KMS-11 (cell line): ENCODE data around the gene GTF3C4.

ENCODE experiments used
- H2AFZ ChIP-seq: fragments of 200-600 bp; sonication (generic); 2 replicates; pipeline ENCODE4 v1.6.1; 2016; ENCODE audit warnings: antibody characterized with exemption, mixed run types, low read depth
- H3K27ac ChIP-seq: fragments of 200-600 bp; sonication (generic); 2 replicates; pipeline ENCODE4 v1.6.1; 2016; ENCODE audit warnings: mild to moderate bottlenecking, mixed run types
- H3K27me3 ChIP-seq: fragments of 200-600 bp; sonication (generic); 2 replicates; pipeline ENCODE4 v1.6.1; 2017; ENCODE audit warnings: mild to moderate bottlenecking, low read depth, mixed run types, moderate library complexity; ENCODE audit not compliant: insufficient read depth
- H3K36me3 ChIP-seq: fragments of 200-600 bp; sonication (generic); 2 replicates; pipeline ENCODE4 v1.6.1; 2017; ENCODE audit warnings: mild to moderate bottlenecking, mixed run types; ENCODE audit not compliant: insufficient read depth
- H3K4me1 ChIP-seq: fragments of 200-600 bp; sonication (generic); 2 replicates; pipeline ENCODE4 v1.6.1; 2016; ENCODE audit warnings: mild to moderate bottlenecking, low read depth, mixed run types; ENCODE audit not compliant: poor library complexity, severe bottlenecking
- H3K4me2 ChIP-seq: fragments of 200-600 bp; sonication (generic); 2 replicates; pipeline ENCODE4 v1.7.0; 2016; ENCODE audit warnings: mild to moderate bottlenecking, mixed run types
- H3K4me3 ChIP-seq: fragments of 200-600 bp; sonication (generic); IDR thresholded peaks from 2 replicates; pipeline ENCODE4 v1.6.1; 2017; ENCODE audit warnings: low read depth, low read length, mixed read lengths; ENCODE audit not compliant: insufficient read depth
- H3K79me2 ChIP-seq: fragments of 200-600 bp; sonication (generic); 2 replicates; pipeline ENCODE4 v1.6.1; 2016; ENCODE audit warnings: low read depth, mixed run types; ENCODE audit not compliant: insufficient read depth
- H3K9ac ChIP-seq: fragments of 200-600 bp; sonication (generic); 2 replicates; pipeline ENCODE4 v1.6.1; 2016; ENCODE audit warnings: mild to moderate bottlenecking, mixed run types
- H4K20me1 ChIP-seq: fragments of 200-600 bp; sonication (generic); 2 replicates; pipeline ENCODE4 v1.6.1; 2016; ENCODE audit warnings: mild to moderate bottlenecking, mixed run types; ENCODE audit not compliant: insufficient read depth
- CTCF ChIP-seq: fragments of 200-600 bp; sonication (generic); conservative IDR thresholded peaks from 2 replicates; pipeline ENCODE4 v1.6.1; 2017; ENCODE audit warnings: low read depth, mild to moderate bottlenecking, antibody characterized with exemption, low read length, moderate library complexity, mixed read lengths

GTF3C4 gene

GRCh38 chr9:132723809-132724208 lies 53.5 kb downstream of the GTF3C4 start:
- Histone ChIP-seq H3K27me3 (peaks cover 52% of the 10 kb centered on the region), H3K4me2 (no peak overlapping the region), H4K20me1 (no peaks in the 10 kb centered on the region), H3K79me2 (no peaks in the 10 kb centered on the region), H3K9ac (no peak overlapping the region), H3K36me3 (no peaks in the 10 kb centered on the region), H3K4me1 (no peaks in the 10 kb centered on the region), H3K4me3 (no peak overlapping the region), H3K27ac (no peak overlapping the region), H2AFZ (no peak overlapping the region)
- no peak for TF ChIP-seq CTCF

- Histone ChIP-seq H4K20me1 (no peaks in the 10 kb centered on the region), H3K27ac (no peak overlapping the region), H3K79me2 (no peaks in the 10 kb centered on the region), H3K4me1 (no peaks in the 10 kb centered on the region), H2AFZ (no peak overlapping the region), H3K4me3 (no peak overlapping the region), H3K9ac (no peak overlapping the region), H3K27me3 (peaks cover 53% of the 10 kb centered on the region), H3K4me2 (no peak overlapping the region), H3K36me3 (no peaks in the 10 kb centered on the region)
- TF ChIP-seq CTCF = no peak
Measured at GRCh38 chr9:132725306-132725705, 55.0 kb downstream of the GTF3C4 start.

GRCh38 chr9:132726576-132727130 lies 56.4 kb downstream of the GTF3C4 start:
- Histone ChIP-seq H2AFZ (no peak overlapping the region), H3K79me2 (no peaks in the 10 kb centered on the region), H3K27ac (no peak overlapping the region), H3K9ac (no peak overlapping the region), H3K27me3 (peaks cover 53% of the 10 kb centered on the region), H3K4me1 (no peaks in the 10 kb centered on the region), H4K20me1 (no peaks in the 10 kb centered on the region), H3K4me3 (no peak overlapping the region), H3K36me3 (no peaks in the 10 kb centered on the region), H3K4me2 (no peak overlapping the region)
- TF ChIP-seq CTCF = no peak

GRCh38 chr9:132728071-132728470 lies 57.8 kb downstream of the GTF3C4 start:
- no peaks in the 10 kb centered on the region for H3K79me2 ChIP-seq
- no peaks in the 10 kb centered on the region for H3K4me1 ChIP-seq
- H4K20me1 ChIP-seq = no peaks in the 10 kb centered on the region
- no peak overlapping the region for H3K4me2 ChIP-seq
- H3K36me3 ChIP-seq = no peaks in the 10 kb centered on the region
- H3K4me3 ChIP-seq = no peak overlapping the region
- H2AFZ ChIP-seq = no peak overlapping the region
- H3K27me3 ChIP-seq = peaks cover 59% of the 10 kb centered on the region
- TF ChIP-seq CTCF = no peak
- no peak overlapping the region for H3K9ac ChIP-seq
- no peak overlapping the region for H3K27ac ChIP-seq
